Ureter (tissue), 1 donor: ENCODE results near the gene CEP135. TPM values are rescaled to one million over a fixed set of nuclear protein-coding genes. Genes with fewer than 3 reads are reported as not detected.
"Not testable (repeated sequence)": the region's sequence is repeated elsewhere in the genome, so short reads cannot be mapped to it uniquely, and the experiment has no call there.

Experiments
- DNase-seq: peaks from one replicate; pipeline ENCODE4 v3.0.0-alpha.2; 2020; ENCODE audit warnings: low spot score
- total RNA-seq: library from RNA; stranded (reverse); gene quantifications from one replicate; pipeline ENCODE4 v1.2.4, GENCODE V29; 2023
- donor health status: DM: yes; HTN: yes; CAD: no.

The CEP135 gene
- 10.3 TPM for total RNA-seq

- DNase-seq, result peak; percentile 95
Observed at GRCh38 chr4:55948726-55949481, at the start of gene CEP135. Gene CEP135 (plus strand): TSS chr4:55948945. CDS start chr4:55952131, 3,186 bp downstream.

- DNase-seq, result no peak
Observed at GRCh38 chr4:55902677-55903076, 46.1 kb upstream of the CEP135 start.

- no peak for DNase-seq
Observed at GRCh38 chr4:55903577-55903976, 45.2 kb upstream of the CEP135 start.

GRCh38 chr4:55904576-55904975 is 44.2 kb upstream of the CEP135 start:
- no peak for DNase-seq

GRCh38 chr4:55906323-55906722 is 42.4 kb upstream of the CEP135 start:
- no peak for DNase-seq

- no peak for DNase-seq
Observed at GRCh38 chr4:55906989-55907388, 41.8 kb upstream of the CEP135 start.

GRCh38 chr4:55907469-55907868 is 41.3 kb upstream of the CEP135 start:
- DNase-seq, result no peak

GRCh38 chr4:55910140-55910539 is 38.6 kb upstream of the CEP135 start:
- no peak for DNase-seq

- DNase-seq, result no peak
Observed at GRCh38 chr4:55912249-55912648, 36.5 kb upstream of the CEP135 start.

GRCh38 chr4:55920571-55920970 is 28.2 kb upstream of the CEP135 start:
- no peak for DNase-seq

- DNase-seq, result no peak
Observed at GRCh38 chr4:55921093-55921492, 27.7 kb upstream of the CEP135 start.

GRCh38 chr4:55925241-55925640 is 23.5 kb upstream of the CEP135 start:
- no peak for DNase-seq

- no peak for DNase-seq
Observed at GRCh38 chr4:55926610-55927009, 22.1 kb upstream of the CEP135 start.

- no peak for DNase-seq
Observed at GRCh38 chr4:55927803-55928437, 20.8 kb upstream of the CEP135 start.

GRCh38 chr4:55928846-55929245 is 19.9 kb upstream of the CEP135 start:
- no peak for DNase-seq

- no peak for DNase-seq
Observed at GRCh38 chr4:55931043-55931442, 17.7 kb upstream of the CEP135 start.

GRCh38 chr4:55931833-55932232 is 16.9 kb upstream of the CEP135 start:
- DNase-seq, result no peak

- DNase-seq, result no peak
Observed at GRCh38 chr4:55932511-55932910, 16.2 kb upstream of the CEP135 start.

GRCh38 chr4:55933611-55934010 is 15.1 kb upstream of the CEP135 start:
- no peak for DNase-seq

- DNase-seq, result not testable (repeated sequence)
Observed at GRCh38 chr4:55935907-55936306, 12.8 kb upstream of the CEP135 start.

- DNase-seq, result no peak
Observed at GRCh38 chr4:55938481-55938880, 10.3 kb upstream of the CEP135 start.

- DNase-seq, result no peak
Observed at GRCh38 chr4:55939421-55939820, 9.3 kb upstream of the CEP135 start.

GRCh38 chr4:55941881-55942396 is 6.8 kb upstream of the CEP135 start:
- no peak for DNase-seq
